ENCODE results near the gene DVL1. TPM values are rescaled to one million over a fixed set of nuclear protein-coding genes. Genes with fewer than 3 reads are reported as not detected.

The DVL1 gene
- total and polyA plus RNA-seq, 9 of the 15 experiments (the other 6 are each of a cell fraction or from before 2014, with no cell fraction given) = 0.62 to 135 (median 24.3) TPM

GRCh38 chr1:1341549-1342021 is 7.6 kb downstream of the DVL1 start:
- TF ChIP-seq RBM22 (IDR thresholded peaks at IDR 0.05; ENCODE audit: low read depth, low read length, poor library complexity, severe bottlenecking) = peak; percentile 57
- no peak for TF ChIP-seq CREB5 (CRISPR knock-in tag; IDR thresholded peaks at IDR 0.05)
- TF ChIP-seq ARID4B (CRISPR knock-in tag; IDR thresholded peaks at IDR 0.05) = 0 out of 2 replicates have a peak, but pooled peaks have one; percentile 5
- no peak for TF ChIP-seq SOX6 (IDR thresholded peaks at IDR 0.05)
- TF ChIP-seq PYGO2 (tag; IDR thresholded peaks at IDR 0.05) = no peak
- TF ChIP-seq NRF1 (conservative IDR thresholded peaks at IDR 0.05 in 1 of 2, IDR thresholded peaks at IDR 0.05 in 1 of 2) = no peak
- peaks cover 83% of the 10 kb centered on the region; the same call in 2 of the 3 replicates for H3K36me3 ChIP-seq (ENCODE audit: control insufficient read depth, insufficient read depth, low read length)
- FAIRE-seq (no peak), ATAC-seq (no peak), DNase-seq (ENCODE audit: extremely low read depth in 1 of 4, low spot score in 3 of 4) (no peak)
- H3K27me3 ChIP-seq (ENCODE audit: control insufficient read depth in 2 of 2, insufficient read depth in 2 of 2, low read length in 2 of 2) = no peaks in the 10 kb centered on the region
- H3K79me2 ChIP-seq (ENCODE audit: control insufficient read depth, insufficient read depth, low read length) = peaks cover 40% of the 10 kb centered on the region
- H3K4me1 ChIP-seq (replicated peaks in 1 of 2; ENCODE audit: control insufficient read depth in 2 of 2, insufficient read depth in 2 of 2, low read length in 2 of 2) = peaks cover 9 to 88% of the 10 kb centered on the region in 2 experiments; a peak in 3 of 5 replicates
- in situ Hi-C loops (cut with MboI) = no loop called here
- no TSS peak for BruUV-seq (replicated peaks)
- no peak overlapping the region for H3K4me3 ChIP-seq
- intact Hi-C loops (cut with micrococcal nuclease) = no loop called here
- peaks cover 2% of the 10 kb centered on the region; the same call in 1 of the 2 replicates for H3K9me3 ChIP-seq (replicated peaks; ENCODE audit: control insufficient read depth, insufficient read depth, low read depth, low read length)
- no peak overlapping the region for H2AFZ ChIP-seq (ENCODE audit: low read depth, low read length)
- peaks cover 11% of the 10 kb centered on the region for H3K9me1 ChIP-seq (ENCODE audit: control insufficient read depth, insufficient read depth, low read length)
- POLR2A ChIA-PET = interaction anchor here (0.6 to 1.0 kb wide), 2 partner anchors 10 to 35 kb away, joined by 3 to 4 read pairs; no protein-coding TSS in a partner anchor
- H3K27ac ChIP-seq (ENCODE audit: extremely low read depth, low read depth, low read length) = no peak overlapping the region
- no peak overlapping the region for H3K9ac ChIP-seq (ENCODE audit: insufficient read depth in 1 of 2, low read depth in 2 of 2, low read length in 2 of 2)
- CTCF ChIA-PET (ENCODE audit: low intra/inter-chr PET ratio) = no interaction called here
- H4K20me1 ChIP-seq (replicated peaks; ENCODE audit: control insufficient read depth, insufficient read depth, low read length) = peaks cover 38% of the 10 kb centered on the region; the same call in 1 of the 2 replicates
- 92% methylated on average over 17 of the region's 17 CpGs for WGBS (ENCODE audit: insufficient coverage, low coverage, missing lambda C conversion rate)
- no peak overlapping the region for H3K4me2 ChIP-seq (ENCODE audit: insufficient read depth, low read length)
